A673 (cell line): ENCODE measurements around the gene PDZD8. TPM values are rescaled to one million over a fixed set of nuclear protein-coding genes. Genes with fewer than 3 reads are reported as not detected.

Source experiments
- BruUV-seq: library from RNA; stranded (reverse); fragments of 400-500 nt; replicated peaks from 2 replicates; lab custom pipeline; 2021; lab: Mats Ljungman, UMichigan
- CTCF ChIA-PET: fragments of 300-600 bp; sonication (Branson Sonifier 250); formaldehyde crosslinking; loops from one replicate; lab custom pipeline; 2022; ENCODE audit warnings: antibody characterized with exemption; lab: Charles Lee
- POLR2A ChIA-PET: fragments of 300-600 bp; sonication (Branson Sonifier 250); formaldehyde crosslinking; loops from one replicate; lab custom pipeline; 2022; ENCODE audit warnings: antibody characterized with exemption; ENCODE audit not compliant: low non-redundant PET; lab: Charles Lee
- DNase-seq: peaks from one replicate; pipeline ENCODE4 v3.0.0-alpha.2; 2015; ENCODE audit warnings: low spot score
- H3K27ac ChIP-seq: fragments of 200-600 bp; sonication (generic); 2 replicates; pipeline ENCODE4 v1.5.1; 2016; ENCODE audit warnings: mixed run types, low read depth, mild to moderate bottlenecking, mixed read lengths, antibody characterized with exemption, low read length; ENCODE audit not compliant: poor library complexity, severe bottlenecking
- H3K27me3 ChIP-seq: fragments of 200-600 bp; sonication (generic); replicated peaks from 2 replicates; pipeline ENCODE4 v1.6.1; 2017; ENCODE audit warnings: mixed run types, low read depth, mild to moderate bottlenecking, mixed read lengths, antibody characterized with exemption, low read length; ENCODE audit not compliant: insufficient read depth, poor library complexity
- H3K36me3 ChIP-seq: fragments of 200-600 bp; sonication (generic); 2 replicates; pipeline ENCODE4 v1.6.1; 2016; ENCODE audit warnings: mixed run types, mild to moderate bottlenecking, mixed read lengths, antibody characterized with exemption, low read length; ENCODE audit not compliant: insufficient read depth, poor library complexity, severe bottlenecking
- H3K4me1 ChIP-seq: fragments of 200-600 bp; sonication (generic); 2 replicates; pipeline ENCODE4 v1.6.1; 2017; ENCODE audit warnings: mixed run types, mild to moderate bottlenecking, mixed read lengths, antibody characterized with exemption, low read length; ENCODE audit not compliant: insufficient read depth, poor library complexity, severe bottlenecking
- H3K4me3 ChIP-seq: fragments of 200-600 bp; sonication (generic); 2 replicates; pipeline ENCODE4 v1.5.1; 2016; ENCODE audit warnings: low read depth, mixed run types, mild to moderate bottlenecking, mixed read lengths, low read length; ENCODE audit not compliant: poor library complexity, severe bottlenecking
- H3K9me3 ChIP-seq: fragments of 200-600 bp; sonication (generic); 2 replicates; pipeline ENCODE4 v1.6.1; 2016; ENCODE audit warnings: mixed run types, low read depth, mild to moderate bottlenecking, mixed read lengths, antibody characterized with exemption, low read length; ENCODE audit not compliant: poor library complexity, severe bottlenecking
- CTCF ChIP-seq: fragments of 300-800, 200-600 bp; sonication (generic); conservative IDR thresholded peaks from 2 replicates; pipeline ENCODE4 v1.5.1; 2017; ENCODE audit warnings: low read depth, mild to moderate bottlenecking, antibody characterized with exemption, low read length, moderate library complexity, mixed read lengths
- EZH2 ChIP-seq: fragments of 200-600 bp; sonication (generic); IDR thresholded peaks from 2 replicates; pipeline ENCODE4 v1.6.1; 2017; ENCODE audit warnings: borderline replicate concordance, low read depth, mild to moderate bottlenecking, mixed read lengths, antibody characterized with exemption, low read length; ENCODE audit not compliant: poor library complexity, severe bottlenecking
- intact Hi-C: fragments of 100-400 bp; cut with micrococcal nuclease; formaldehyde crosslinking; loops from one replicate; pipeline ENCODE4 v1.10.0; 2022; ENCODE audit not compliant: unreplicated experiment
- total RNA-seq: library from RNA; stranded (reverse); gene quantifications from 2 replicates; pipeline ENCODE4 v1.2.3, GENCODE V29; 2021

Gene PDZD8
- total RNA-seq, 1 experiment from 2014 or later, result 29.5 TPM

- TF ChIP-seq EZH2 (no peak), CTCF (no peak)
- Histone ChIP-seq H3K4me1 (peaks cover 4% of the 10 kb centered on the region), H3K36me3 (no peaks in the 10 kb centered on the region), H3K27ac (no peak overlapping the region), H3K9me3 (no peaks in the 10 kb centered on the region), H3K27me3 (no peaks in the 10 kb centered on the region), H3K4me3 (no peak overlapping the region)
- no TSS peak for BruUV-seq
- DNase-seq, result no peak
- POLR2A ChIA-PET, result no interaction called here
- intact Hi-C loops, result no loop called here
- CTCF ChIA-PET, result no interaction called here
Observed at GRCh38 chr10:117355072-117355471, 20.2 kb downstream of the PDZD8 start.

GRCh38 chr10:117353684-117354083 lies 21.6 kb downstream of the PDZD8 start:
- no peak overlapping the region for H3K27ac ChIP-seq
- CTCF ChIA-PET, result no interaction called here
- H3K9me3 ChIP-seq, result no peaks in the 10 kb centered on the region
- H3K4me3 ChIP-seq, result no peak overlapping the region
- no peak for DNase-seq
- H3K27me3 ChIP-seq, result no peaks in the 10 kb centered on the region
- no peaks in the 10 kb centered on the region for H3K36me3 ChIP-seq
- no peak for TF ChIP-seq CTCF
- TF ChIP-seq EZH2, result no peak
- POLR2A ChIA-PET, result no interaction called here
- peaks cover 4% of the 10 kb centered on the region for H3K4me1 ChIP-seq
- intact Hi-C loops, result no loop called here
- BruUV-seq, result no TSS peak

- POLR2A ChIA-PET, result no interaction called here
- CTCF ChIA-PET, result no interaction called here
- Histone ChIP-seq H3K4me3 (no peak overlapping the region), H3K36me3 (no peaks in the 10 kb centered on the region), H3K27ac (no peak overlapping the region), H3K9me3 (no peaks in the 10 kb centered on the region), H3K27me3 (no peaks in the 10 kb centered on the region), H3K4me1 (peaks cover 4% of the 10 kb centered on the region)
- DNase-seq, result no peak
- intact Hi-C loops, result no loop called here
- BruUV-seq, result no TSS peak
- TF ChIP-seq EZH2 (no peak), CTCF (no peak)
Observed at GRCh38 chr10:117352724-117353123, 22.5 kb downstream of the PDZD8 start.
